Adrenal gland (tissue), 5 donors: ENCODE data around the gene FRMD8.

Experiments
- POLR2A ChIP-seq, 2 donors: fragments of 450-650 bp; IDR thresholded peaks; one replicate each; pipeline ENCODE4 v1.6.1; 2017; ENCODE audit warnings: antibody characterized with exemption in 2 of 2, mild to moderate bottlenecking in 2 of 2, moderate library complexity in 1 of 2
- TF ChIP-seq, protein P1 (sequence below), 6 experiments: fragments of 450-650 bp in 4 of 6; fragments of 200-600 bp in 2 of 6; sonication (generic) in 1 of 6; IDR thresholded peaks; 1 replicate in 5 of 6; 2 replicates in 1 of 6; pipeline versions ENCODE4 v1.5.1 to v1.8.0; 2016 to 2021; ENCODE audit warnings: antibody characterized with exemption in 6 of 6, mild to moderate bottlenecking in 2 of 6, moderate library complexity in 1 of 6
- donor health status: DM: no; HTN: no; CAD: no.

DNA sequence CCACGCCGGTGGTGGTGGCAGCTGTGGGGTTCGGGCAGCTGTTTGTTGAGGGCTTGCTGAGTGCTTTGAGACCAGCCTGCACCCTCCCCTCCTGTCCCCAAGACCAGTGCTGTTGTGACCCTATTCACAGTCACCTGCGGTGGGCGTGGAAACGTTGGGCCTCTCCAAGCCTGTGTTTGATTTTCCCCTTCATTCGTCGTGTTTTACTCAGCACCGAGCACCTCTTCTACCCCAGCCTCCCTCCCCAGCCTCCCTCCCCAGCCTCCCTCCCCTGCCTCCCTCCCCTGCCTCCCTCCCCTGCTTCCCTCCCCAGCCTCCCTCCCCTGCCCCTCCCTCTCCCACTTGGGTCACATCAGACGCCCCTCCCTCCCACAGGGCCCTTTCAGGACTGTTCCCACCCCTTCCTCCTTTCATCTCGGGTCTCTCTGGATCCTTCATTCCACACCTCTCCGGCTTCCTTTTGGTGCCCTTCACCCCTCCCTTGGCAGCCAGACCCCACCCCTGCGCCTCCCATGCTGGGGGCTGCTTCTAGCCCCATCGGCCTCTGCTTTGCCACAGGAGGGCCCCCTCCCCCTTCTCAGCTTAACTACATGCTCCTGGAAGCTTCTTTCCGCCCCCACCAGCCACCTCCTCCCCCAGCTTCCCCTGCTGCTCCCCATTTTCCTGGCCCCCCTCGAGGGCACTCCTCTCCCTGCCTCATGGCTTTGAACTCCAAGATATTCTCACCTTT is 14.8 kb downstream of the FRMD8 start:
- TF ChIP-seq, protein P1, sequence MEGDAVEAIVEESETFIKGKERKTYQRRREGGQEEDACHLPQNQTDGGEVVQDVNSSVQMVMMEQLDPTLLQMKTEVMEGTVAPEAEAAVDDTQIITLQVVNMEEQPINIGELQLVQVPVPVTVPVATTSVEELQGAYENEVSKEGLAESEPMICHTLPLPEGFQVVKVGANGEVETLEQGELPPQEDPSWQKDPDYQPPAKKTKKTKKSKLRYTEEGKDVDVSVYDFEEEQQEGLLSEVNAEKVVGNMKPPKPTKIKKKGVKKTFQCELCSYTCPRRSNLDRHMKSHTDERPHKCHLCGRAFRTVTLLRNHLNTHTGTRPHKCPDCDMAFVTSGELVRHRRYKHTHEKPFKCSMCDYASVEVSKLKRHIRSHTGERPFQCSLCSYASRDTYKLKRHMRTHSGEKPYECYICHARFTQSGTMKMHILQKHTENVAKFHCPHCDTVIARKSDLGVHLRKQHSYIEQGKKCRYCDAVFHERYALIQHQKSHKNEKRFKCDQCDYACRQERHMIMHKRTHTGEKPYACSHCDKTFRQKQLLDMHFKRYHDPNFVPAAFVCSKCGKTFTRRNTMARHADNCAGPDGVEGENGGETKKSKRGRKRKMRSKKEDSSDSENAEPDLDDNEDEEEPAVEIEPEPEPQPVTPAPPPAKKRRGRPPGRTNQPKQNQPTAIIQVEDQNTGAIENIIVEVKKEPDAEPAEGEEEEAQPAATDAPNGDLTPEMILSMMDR (IDR thresholded peaks at IDR 0.05): no peak
- TF ChIP-seq POLR2A (IDR thresholded peaks at IDR 0.05): no peak
